Middle frontal gyrus (tissue), 1 donor: ENCODE data around the gene KCNE3.

Experiments
- DNase-seq: peaks from one replicate; pipeline ENCODE4 v3.0.0-alpha.2; 2015; ENCODE audit warnings: low spot score; ENCODE audit errors: extremely low spot score

Gene KCNE3

GRCh38 chr11:74471668-74472429 lies 4.5 kb upstream of the KCNE3 start:
- no peak for DNase-seq

GRCh38 chr11:74471037-74471436 lies 3.7 kb upstream of the KCNE3 start:
- no peak for DNase-seq

GRCh38 chr11:74470526-74470925 lies 3.2 kb upstream of the KCNE3 start:
- DNase-seq, result no peak

- DNase-seq, result peak; percentile 4
These were observed 1.6 kb upstream of the KCNE3 start for GRCh38 chr11:74468936-74469335.

- no peak for DNase-seq
These were observed 1.2 kb upstream of the KCNE3 start for GRCh38 chr11:74468521-74468920.

GRCh38 chr11:74468058-74468457 lies 709 bp upstream of the KCNE3 start:
- DNase-seq, result no peak

GRCh38 chr11:74465291-74465708 lies 2.0 kb downstream of the KCNE3 start:
- no peak for DNase-seq

- DNase-seq, result no peak
These were observed 2.6 kb downstream of the KCNE3 start for GRCh38 chr11:74464746-74465145.

- no peak for DNase-seq
These were observed 4.1 kb downstream of the KCNE3 start for GRCh38 chr11:74463216-74463615.

- no peak for DNase-seq
These were observed 4.7 kb downstream of the KCNE3 start for GRCh38 chr11:74462631-74463030.

- DNase-seq, result no peak
These were observed 5.3 kb downstream of the KCNE3 start for GRCh38 chr11:74462009-74462408.

- no peak for DNase-seq
These were observed 6.7 kb downstream of the KCNE3 start for GRCh38 chr11:74460481-74461154.

- no peak for DNase-seq
These were observed 7.3 kb downstream of the KCNE3 start for GRCh38 chr11:74460065-74460464.

GRCh38 chr11:74459584-74459983 lies 7.8 kb downstream of the KCNE3 start:
- DNase-seq, result no peak

- DNase-seq, result no peak
These were observed 10.0 kb downstream of the KCNE3 start for GRCh38 chr11:74457356-74457755.

- DNase-seq, result no peak
These were observed 13.9 kb downstream of the KCNE3 start for GRCh38 chr11:74453373-74453975.

- no peak for DNase-seq
These were observed 15.0 kb downstream of the KCNE3 start for GRCh38 chr11:74452366-74452765.

GRCh38 chr11:74450318-74450717 lies 17.0 kb downstream of the KCNE3 start:
- DNase-seq, result no peak

GRCh38 chr11:74449369-74449931 lies 17.9 kb downstream of the KCNE3 start:
- peak; percentile 71 for DNase-seq

- no peak for DNase-seq
These were observed 19.6 kb downstream of the KCNE3 start for GRCh38 chr11:74447720-74448119.

- no peak for DNase-seq
These were observed 20.8 kb downstream of the KCNE3 start for GRCh38 chr11:74446532-74446938.

- no peak for DNase-seq
These were observed 23.0 kb downstream of the KCNE3 start for GRCh38 chr11:74444173-74444826.
